ENCODE results near the gene OR2T1.

The OR2T1 gene

DNA sequence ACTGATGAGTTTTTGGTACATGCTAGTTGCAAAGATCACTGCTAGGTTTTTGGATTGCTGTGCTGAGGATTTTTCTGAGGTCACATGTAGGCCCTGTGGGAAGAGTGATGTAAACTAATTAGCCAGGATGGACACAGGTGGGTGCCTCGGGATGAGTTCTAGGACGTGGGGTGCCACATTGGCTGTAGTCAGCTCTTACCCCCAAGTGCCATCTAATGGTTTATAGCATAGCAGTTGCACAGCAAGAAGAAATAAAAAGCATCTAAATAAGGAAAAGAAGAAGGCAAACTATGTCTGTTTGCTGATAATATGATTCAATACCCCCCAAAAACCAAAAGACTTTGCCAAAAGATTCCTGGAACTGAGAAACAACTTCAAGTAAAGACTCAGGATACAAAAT lies 9.8 kb upstream of the OR2T1 start:
- no peak for DNase-seq (ENCODE audit: extremely low read depth, insufficient read length)
- TF ChIP-seq, protein P1, sequence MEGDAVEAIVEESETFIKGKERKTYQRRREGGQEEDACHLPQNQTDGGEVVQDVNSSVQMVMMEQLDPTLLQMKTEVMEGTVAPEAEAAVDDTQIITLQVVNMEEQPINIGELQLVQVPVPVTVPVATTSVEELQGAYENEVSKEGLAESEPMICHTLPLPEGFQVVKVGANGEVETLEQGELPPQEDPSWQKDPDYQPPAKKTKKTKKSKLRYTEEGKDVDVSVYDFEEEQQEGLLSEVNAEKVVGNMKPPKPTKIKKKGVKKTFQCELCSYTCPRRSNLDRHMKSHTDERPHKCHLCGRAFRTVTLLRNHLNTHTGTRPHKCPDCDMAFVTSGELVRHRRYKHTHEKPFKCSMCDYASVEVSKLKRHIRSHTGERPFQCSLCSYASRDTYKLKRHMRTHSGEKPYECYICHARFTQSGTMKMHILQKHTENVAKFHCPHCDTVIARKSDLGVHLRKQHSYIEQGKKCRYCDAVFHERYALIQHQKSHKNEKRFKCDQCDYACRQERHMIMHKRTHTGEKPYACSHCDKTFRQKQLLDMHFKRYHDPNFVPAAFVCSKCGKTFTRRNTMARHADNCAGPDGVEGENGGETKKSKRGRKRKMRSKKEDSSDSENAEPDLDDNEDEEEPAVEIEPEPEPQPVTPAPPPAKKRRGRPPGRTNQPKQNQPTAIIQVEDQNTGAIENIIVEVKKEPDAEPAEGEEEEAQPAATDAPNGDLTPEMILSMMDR (IDR thresholded peaks at IDR 0.05; ENCODE audit: insufficient read depth, low read length, poor library complexity, severe bottlenecking) = no peak
- no peaks in the 10 kb centered on the region for H3K27me3 ChIP-seq (replicated peaks; ENCODE audit: control insufficient read depth, insufficient read depth, low read length)

DNA sequence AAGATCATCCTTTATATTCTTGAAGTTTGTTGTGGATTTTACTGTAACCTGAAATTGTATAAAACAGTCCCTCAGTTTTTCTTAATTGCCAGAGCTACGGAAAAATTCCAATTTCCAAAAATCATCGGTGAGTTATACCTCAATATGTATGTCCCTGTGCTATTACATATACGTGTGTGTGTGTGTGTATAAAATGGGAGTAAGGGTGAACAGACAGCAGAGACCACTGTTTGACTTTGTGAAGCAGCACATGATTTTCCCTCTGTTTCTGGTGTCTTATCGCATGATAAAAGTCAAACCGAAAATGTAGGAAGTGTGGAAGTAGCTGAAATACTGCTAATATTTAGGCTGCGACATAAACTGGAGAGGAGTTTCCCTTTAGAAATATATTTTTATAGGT lies 1.2 kb downstream of the OR2T1 start:
- Histone ChIP-seq H3K4me3 (replicated peaks; ENCODE audit: low read depth, low read length) (no peak overlapping the region), H3K27me3 (replicated peaks; ENCODE audit: control insufficient read depth, insufficient read depth, low read length) (no peaks in the 10 kb centered on the region), H3K36me3 (ENCODE audit: control insufficient read depth, insufficient read depth, low read length) (no peaks in the 10 kb centered on the region)
- peak; percentile 57 for DNase-seq (ENCODE audit: extremely low read depth, insufficient read length)
- TF ChIP-seq, protein P1 (IDR thresholded peaks at IDR 0.05; ENCODE audit: insufficient read depth, low read length, poor library complexity, severe bottlenecking) = peak; percentile 31

More for the DNA sequence above, 9.8 kb upstream of the OR2T1 start:
- H3K4me3 ChIP-seq (replicated peaks; ENCODE audit: low read depth, low read length) = no peak overlapping the region
- H3K36me3 ChIP-seq (ENCODE audit: control insufficient read depth, insufficient read depth, low read length) = no peaks in the 10 kb centered on the region

DNA sequence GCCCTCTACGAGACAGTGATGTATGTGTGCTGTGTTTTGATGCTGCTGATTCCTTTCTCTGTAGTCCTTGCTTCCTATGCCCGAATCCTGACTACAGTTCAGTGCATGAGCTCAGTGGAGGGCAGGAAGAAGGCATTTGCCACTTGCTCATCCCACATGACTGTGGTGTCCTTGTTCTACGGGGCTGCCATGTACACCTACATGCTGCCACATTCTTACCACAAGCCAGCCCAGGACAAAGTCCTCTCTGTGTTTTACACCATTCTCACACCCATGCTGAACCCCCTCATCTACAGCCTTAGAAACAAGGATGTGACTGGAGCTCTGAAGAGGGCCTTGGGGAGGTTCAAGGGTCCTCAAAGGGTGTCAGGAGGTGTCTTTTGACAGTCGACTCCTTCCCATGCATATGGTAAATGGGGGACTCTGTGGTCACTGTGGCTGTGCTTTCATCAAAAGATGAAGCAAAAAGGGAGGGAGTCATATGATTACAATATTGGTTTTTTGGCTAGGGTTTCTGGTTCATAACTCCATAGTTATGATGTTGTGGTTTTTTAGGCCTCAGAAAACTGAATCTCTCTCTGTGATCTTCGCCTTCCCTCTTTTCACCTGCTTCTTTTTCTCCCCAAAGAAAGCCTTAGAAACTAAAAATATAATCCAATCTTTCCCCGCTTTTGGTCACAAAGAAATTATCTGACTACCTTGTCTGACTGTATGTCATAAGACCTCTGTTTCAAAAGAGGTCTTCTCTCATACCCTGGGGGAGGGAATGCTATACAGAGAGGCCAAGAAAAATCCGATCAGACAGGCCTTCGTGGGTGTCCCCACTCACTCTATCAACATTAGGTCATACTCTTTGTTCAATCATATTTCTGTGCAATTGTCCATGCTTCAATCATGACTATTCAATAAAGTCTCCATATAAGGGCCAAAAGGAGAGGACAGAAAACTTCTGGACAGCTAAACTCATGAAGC lies 4.2 kb downstream of the OR2T1 start:
- TF ChIP-seq, protein P1 (IDR thresholded peaks at IDR 0.05; ENCODE audit: insufficient read depth, low read length, poor library complexity, severe bottlenecking) = no peak
- no peak for DNase-seq (ENCODE audit: extremely low read depth, insufficient read length)
- Histone ChIP-seq H3K4me3 (replicated peaks; ENCODE audit: low read depth, low read length) (no peak overlapping the region), H3K27me3 (replicated peaks; ENCODE audit: control insufficient read depth, insufficient read depth, low read length) (no peaks in the 10 kb centered on the region), H3K36me3 (ENCODE audit: control insufficient read depth, insufficient read depth, low read length) (no peaks in the 10 kb centered on the region)

DNA sequence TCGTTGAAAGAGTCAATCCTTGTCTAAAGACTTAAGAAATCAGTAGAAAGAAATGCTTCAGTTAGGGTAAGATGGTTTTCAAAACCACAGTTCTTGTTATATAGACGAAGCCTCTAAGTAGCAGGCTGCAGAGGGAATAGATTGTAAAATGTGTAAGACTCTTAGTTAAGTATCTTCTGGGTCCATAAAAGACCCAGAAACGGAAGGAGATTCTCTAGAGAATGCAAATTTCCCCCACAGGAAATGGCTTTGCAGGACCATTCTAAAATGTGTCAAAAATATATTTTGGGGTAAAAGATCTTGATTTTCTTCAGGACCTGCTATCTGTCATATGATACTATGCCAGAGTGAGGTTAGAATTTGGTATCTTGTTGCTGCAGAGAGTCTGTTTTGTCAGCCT lies 13.4 kb downstream of the OR2T1 start:
- TF ChIP-seq, protein P1 (IDR thresholded peaks at IDR 0.05; ENCODE audit: insufficient read depth, low read length, poor library complexity, severe bottlenecking) = no peak
- no peak for DNase-seq (ENCODE audit: extremely low read depth, insufficient read length)
- Histone ChIP-seq H3K27me3 (replicated peaks; ENCODE audit: control insufficient read depth, insufficient read depth, low read length) (no peaks in the 10 kb centered on the region), H3K4me3 (replicated peaks; ENCODE audit: low read depth, low read length) (no peak overlapping the region), H3K36me3 (ENCODE audit: control insufficient read depth, insufficient read depth, low read length) (no peaks in the 10 kb centered on the region)

DNA sequence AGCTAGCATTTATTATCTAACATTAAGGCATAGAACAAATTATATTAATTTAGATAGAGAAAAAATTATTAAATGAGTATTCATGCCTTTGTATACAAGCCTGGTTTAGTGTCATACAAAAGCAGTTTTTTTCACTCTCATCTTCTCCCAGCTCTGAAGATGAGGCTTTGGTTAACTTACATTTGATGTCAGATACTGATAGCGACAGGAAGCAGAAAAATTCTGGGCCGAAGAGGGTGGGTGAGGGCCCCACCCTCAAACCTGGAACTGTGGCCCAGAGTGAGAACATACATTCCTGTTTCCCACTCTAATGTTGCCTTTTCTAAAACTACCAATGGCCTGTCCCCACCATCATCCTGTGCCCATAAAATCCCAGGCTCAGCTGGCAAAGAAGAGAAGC lies 15.0 kb downstream of the OR2T1 start:
- DNase-seq (ENCODE audit: extremely low read depth, insufficient read length) = no peak
- no peaks in the 10 kb centered on the region for H3K27me3 ChIP-seq (replicated peaks; ENCODE audit: control insufficient read depth, insufficient read depth, low read length)
- H3K4me3 ChIP-seq (replicated peaks; ENCODE audit: low read depth, low read length) = no peak overlapping the region
- no peaks in the 10 kb centered on the region for H3K36me3 ChIP-seq (ENCODE audit: control insufficient read depth, insufficient read depth, low read length)
- TF ChIP-seq, protein P1 (IDR thresholded peaks at IDR 0.05; ENCODE audit: insufficient read depth, low read length, poor library complexity, severe bottlenecking) = no peak

Data from GM06990 (cell line).